ENCODE data around the gene ALG14. TPM values are rescaled to one million over a fixed set of nuclear protein-coding genes. Genes with fewer than 3 reads are reported as not detected.
A peak's percentile ranks its signal among the peaks of the same experiment; 100 is the strongest.

Gene ALG14
- total and polyA plus RNA-seq, 12 donors: 1.1 to 4.6 (median 3.3) TPM

DNA sequence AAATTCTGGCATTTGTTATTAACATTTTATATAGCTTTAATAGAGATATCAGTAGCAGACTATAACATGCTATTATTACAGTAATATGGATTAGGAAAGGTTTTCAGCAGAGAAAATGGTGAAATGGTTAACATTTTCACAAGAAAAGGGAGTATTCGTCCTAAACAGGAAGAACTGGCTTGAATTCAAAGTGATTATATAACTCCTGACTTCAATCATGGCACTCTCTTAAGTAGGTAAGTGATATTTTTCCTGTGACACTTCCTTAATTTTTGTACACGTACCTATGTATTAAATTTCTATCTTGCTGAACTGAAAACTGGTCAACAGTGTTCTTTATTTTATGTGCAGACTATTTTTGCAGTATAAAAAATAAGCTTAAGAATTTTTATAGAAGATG is 77.9 kb downstream of the ALG14 start:
- intact Hi-C loops (cut with DNase I): loop anchor here in 1 of 10 donors (5.0 kb wide), 1 partner anchor 68 kb away; the partner anchor contains the start of gene CNN3
- peaks cover 0 to 54% (median 30%) of the 10 kb centered on the region in 9 donors for H3K4me1 ChIP-seq
- H3K9me3 ChIP-seq: no peaks in the 10 kb centered on the region
- 34 to 57% methylated on average over 2 of the region's 2 CpGs for WGBS, 2 donors
- no peaks in the 10 kb centered on the region for H3K27me3 ChIP-seq
- H3K36me3 ChIP-seq: no peaks in the 10 kb centered on the region
- TF ChIP-seq, protein P1, sequence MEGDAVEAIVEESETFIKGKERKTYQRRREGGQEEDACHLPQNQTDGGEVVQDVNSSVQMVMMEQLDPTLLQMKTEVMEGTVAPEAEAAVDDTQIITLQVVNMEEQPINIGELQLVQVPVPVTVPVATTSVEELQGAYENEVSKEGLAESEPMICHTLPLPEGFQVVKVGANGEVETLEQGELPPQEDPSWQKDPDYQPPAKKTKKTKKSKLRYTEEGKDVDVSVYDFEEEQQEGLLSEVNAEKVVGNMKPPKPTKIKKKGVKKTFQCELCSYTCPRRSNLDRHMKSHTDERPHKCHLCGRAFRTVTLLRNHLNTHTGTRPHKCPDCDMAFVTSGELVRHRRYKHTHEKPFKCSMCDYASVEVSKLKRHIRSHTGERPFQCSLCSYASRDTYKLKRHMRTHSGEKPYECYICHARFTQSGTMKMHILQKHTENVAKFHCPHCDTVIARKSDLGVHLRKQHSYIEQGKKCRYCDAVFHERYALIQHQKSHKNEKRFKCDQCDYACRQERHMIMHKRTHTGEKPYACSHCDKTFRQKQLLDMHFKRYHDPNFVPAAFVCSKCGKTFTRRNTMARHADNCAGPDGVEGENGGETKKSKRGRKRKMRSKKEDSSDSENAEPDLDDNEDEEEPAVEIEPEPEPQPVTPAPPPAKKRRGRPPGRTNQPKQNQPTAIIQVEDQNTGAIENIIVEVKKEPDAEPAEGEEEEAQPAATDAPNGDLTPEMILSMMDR (IDR thresholded peaks at IDR 0.05): no peak
- ATAC-seq (no peak), DNase-seq (no peak)
- H3K27ac ChIP-seq: peak overlapping the region in 9 of 10 donors; percentile 1 to 75 (median 54)
- no peak overlapping the region for H3K4me3 ChIP-seq

GRCh38 chr1:94993931-94994645 is 78.7 kb downstream of the ALG14 start:
- Histone ChIP-seq H3K4me1 (peaks cover 2 to 54% (median 34%) of the 10 kb centered on the region in 9 donors), H3K36me3 (no peaks in the 10 kb centered on the region), H3K4me3 (no peak overlapping the region), H3K9me3 (no peaks in the 10 kb centered on the region), H3K27me3 (no peaks in the 10 kb centered on the region), H3K27ac (peak overlapping the region; percentile 1 to 75 (median 52))
- 63 to 69% methylated on average over 4 of the region's 4 CpGs for WGBS, 2 donors
- TF ChIP-seq, protein P1 (IDR thresholded peaks at IDR 0.05): no peak
- no peak for DNase-seq
- ATAC-seq: peak in 5 of 8 donors; percentile 6 to 43 (median 18)
- intact Hi-C loops (cut with DNase I): loop anchor here in 1 of 10 donors (5.0 kb wide), 1 partner anchor 67 kb away; the partner anchor contains the start of gene CNN3

DNA sequence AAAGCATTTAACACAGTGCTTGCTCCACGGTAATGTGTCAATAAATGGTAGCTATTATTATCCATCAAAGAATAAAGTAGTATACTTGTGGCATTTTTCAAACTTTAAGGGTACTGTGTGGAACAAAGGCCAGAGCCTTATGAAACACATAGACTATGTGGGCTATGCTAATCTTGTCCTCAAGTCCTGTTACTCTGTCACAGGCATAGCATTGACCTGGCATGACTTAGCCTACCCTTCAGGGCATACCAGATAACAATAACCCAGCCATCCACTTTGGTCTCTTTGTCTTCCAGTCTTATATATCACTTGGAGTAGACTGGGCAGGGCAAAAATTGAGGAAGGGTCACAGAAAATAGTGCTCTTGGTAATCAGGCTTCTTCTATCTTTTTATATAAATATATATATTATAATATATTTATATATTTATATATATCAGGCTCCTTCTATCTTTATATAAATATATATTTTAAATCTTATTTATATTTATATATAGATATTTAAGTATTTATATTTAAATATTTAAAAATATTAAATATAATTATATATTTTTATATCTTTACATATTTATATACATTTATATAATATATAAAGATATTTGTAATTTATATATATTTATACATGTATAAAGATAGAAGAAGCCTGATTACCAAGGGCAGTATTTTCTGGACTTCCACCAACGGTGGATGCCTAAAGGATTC is 79.7 kb downstream of the ALG14 start:
- Histone ChIP-seq H3K36me3 (no peaks in the 10 kb centered on the region), H3K4me1 (peaks cover 3 to 55% (median 34%) of the 10 kb centered on the region in 9 donors), H3K27ac (peak overlapping the region in 4 of 10 donors; percentile 1 to 56 (median 12)), H3K27me3 (no peaks in the 10 kb centered on the region), H3K9me3 (no peaks in the 10 kb centered on the region), H3K4me3 (no peak overlapping the region)
- TF ChIP-seq, protein P1 (IDR thresholded peaks at IDR 0.05): no peak
- intact Hi-C loops (cut with DNase I): loop anchor here in 1 of 10 donors (5.0 kb wide), 1 partner anchor 66 kb away; the partner anchor contains the start of gene CNN3
- DNase-seq: no peak
- peak in 4 of 8 donors; percentile 31 to 54 (median 44) for ATAC-seq
- WGBS, 2 donors: 56 to 59% methylated on average over 2 of the region's 2 CpGs

DNA sequence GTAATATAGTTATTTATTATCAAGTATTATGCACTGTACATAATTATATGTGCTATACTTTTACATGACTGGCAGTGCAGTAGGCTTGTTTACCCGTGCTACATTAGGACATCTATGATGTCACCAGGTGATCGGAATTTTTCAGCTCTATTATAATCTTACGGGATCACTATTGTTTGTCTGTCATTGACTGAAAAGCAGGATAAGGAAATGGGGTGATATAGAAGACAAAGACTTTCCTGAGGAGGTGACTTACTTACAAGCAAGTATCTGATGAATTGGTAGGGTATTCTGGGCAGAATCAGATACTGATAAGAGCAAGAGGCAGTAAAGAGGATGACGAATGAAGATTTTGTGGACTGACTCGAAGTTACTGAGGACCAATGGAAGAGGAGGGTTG is 80.6 kb downstream of the ALG14 start:
- H3K27ac ChIP-seq: peak overlapping the region in 2 of 10 donors; percentile 13 to 56
- 70 to 77% methylated on average over 5 of the region's 5 CpGs for WGBS, 2 donors
- H3K4me1 ChIP-seq: peaks cover 3 to 59% (median 34%) of the 10 kb centered on the region in 9 donors
- H3K9me3 ChIP-seq: no peaks in the 10 kb centered on the region
- TF ChIP-seq, protein P1 (IDR thresholded peaks at IDR 0.05): no peak
- H3K4me3 ChIP-seq: no peak overlapping the region
- H3K27me3 ChIP-seq: no peaks in the 10 kb centered on the region
- intact Hi-C loops (cut with DNase I): loop anchor here in 1 of 10 donors (5.0 kb wide), 1 partner anchor 65 kb away; the partner anchor contains the start of gene CNN3
- no peaks in the 10 kb centered on the region for H3K36me3 ChIP-seq
- DNase-seq (no peak), ATAC-seq (no peak)

Measured in heart right ventricle (tissue), 16 donors.